Amniotic epithelial cell (primary cell): ENCODE measurements around the gene RALGAPA2.

Experiments
- DNase-seq: peaks from one replicate; pipeline ENCODE4 v3.0.0-alpha.2; 2010; ENCODE audit warnings: low read depth

The RALGAPA2 gene

DNA sequence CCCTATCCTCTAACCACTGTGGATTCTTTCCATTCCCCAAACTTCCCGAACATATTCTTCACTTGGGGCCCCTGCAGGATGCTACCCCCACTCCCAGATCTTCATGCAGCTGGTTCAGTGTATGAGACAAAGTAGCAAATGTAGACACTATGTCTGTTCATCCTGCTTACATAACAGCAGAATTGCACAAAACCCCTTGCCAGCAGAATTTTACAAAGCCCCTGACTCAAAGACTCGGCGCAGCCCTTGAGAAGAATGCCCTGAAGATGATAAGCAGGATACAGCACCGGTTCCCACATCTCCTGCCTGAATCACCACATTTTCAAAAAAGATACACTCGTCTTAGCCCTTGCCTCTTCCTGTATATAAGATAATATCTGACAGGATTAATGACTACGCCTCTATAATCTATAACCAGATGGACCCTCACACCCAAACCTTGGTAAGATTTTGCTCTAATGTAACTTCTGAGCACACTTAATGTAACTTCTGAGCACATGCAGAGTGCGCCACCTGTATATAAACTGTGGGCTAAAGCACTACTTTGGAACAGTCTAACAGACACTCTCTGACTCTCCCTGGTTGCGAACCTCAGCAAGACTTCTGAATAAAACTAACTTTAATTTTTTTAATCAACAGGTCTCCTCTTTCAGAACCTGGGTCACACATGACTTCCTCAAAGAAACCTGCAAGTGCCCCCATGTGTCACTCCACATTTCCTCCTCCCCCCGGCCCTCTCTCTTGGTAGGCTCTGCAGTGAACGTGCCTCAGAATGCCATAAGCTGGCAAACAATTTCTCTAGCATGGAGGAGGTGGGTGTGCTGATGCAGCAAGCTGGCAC is 28.7 kb downstream of the RALGAPA2 start:
- DNase-seq = peak; percentile 36

DNA sequence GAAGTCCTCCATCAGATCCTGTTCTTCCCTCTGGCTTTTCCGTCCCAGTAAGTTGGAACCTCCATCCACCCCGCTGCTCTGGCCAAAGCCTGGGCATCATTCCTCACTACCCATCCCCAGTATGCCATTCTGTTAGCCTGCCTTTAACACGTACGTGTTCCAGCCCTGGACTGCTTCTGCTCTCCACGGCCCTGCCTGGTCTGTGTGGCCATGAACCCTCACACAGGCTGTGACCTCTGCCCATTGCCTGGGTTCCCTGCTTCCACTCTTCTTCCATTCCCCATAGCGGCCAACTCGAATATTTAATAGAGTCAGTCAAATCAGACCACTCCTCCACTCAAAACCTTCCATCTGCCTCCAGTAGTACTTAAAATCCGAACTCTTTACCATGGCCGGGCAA is 29.4 kb downstream of the RALGAPA2 start:
- DNase-seq = no peak

DNA sequence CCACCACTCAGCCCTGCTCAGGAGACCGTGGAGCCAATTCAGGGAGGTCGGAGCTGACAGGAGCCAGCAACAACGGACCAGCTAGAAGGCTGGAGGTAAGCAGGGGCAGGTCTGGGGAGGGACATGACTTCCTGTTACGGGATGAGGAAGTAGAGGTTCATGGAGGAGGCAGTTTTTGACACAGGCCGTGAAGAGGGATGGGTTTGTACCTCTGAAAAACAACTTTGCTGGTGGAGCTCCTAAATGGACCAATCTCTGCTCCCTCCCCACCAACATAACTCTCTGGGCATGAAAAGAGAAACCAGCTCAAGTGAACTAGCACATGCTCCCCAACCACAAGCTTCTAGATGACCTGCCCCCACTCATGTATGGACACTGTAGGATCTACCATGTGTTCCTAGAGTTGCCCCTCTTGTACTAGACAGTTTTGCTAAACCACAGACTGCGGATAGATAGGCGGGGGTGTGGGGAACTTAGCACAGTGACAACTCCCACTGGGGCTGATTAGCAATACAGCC is 31.4 kb downstream of the RALGAPA2 start:
- no peak for DNase-seq

DNA sequence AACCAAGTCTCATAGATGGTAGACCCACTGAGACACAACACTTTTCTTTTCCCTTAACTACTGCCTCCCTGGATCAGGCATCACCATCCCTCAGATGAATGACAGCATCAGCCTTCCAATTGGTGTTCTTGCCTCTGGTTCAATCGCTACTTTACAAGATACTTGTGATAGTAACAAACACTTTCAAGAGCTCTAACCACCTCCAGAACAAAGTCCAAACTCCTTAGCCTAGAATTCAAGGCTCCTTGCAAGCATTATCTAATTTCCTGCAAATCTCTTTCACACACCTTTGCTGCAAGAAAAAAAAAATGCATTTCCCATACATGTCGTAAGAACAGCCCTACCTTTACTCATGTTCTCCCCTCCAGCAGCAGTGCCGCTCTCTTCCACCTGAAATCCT is 33.1 kb downstream of the RALGAPA2 start:
- DNase-seq = no peak

DNA sequence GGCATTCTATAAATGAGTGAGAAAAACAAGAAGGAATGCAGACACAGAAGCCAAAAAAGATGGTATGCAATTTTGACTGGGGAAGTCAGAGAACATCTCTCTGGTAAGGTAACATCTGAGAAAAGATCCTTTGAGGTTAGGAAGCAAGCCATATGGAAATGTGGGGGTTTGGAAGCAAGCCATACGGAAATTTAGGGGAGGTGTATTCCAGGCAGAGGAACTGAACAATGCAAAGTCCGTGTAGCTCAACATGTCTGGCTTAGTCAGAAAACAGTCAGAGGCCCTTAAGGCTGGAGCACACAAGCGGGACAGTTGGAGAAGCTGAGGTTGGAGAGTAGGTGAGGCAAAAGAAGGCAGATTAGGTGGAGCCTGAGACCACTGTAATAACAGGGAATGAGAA is 35.3 kb downstream of the RALGAPA2 start:
- DNase-seq = no peak

DNA sequence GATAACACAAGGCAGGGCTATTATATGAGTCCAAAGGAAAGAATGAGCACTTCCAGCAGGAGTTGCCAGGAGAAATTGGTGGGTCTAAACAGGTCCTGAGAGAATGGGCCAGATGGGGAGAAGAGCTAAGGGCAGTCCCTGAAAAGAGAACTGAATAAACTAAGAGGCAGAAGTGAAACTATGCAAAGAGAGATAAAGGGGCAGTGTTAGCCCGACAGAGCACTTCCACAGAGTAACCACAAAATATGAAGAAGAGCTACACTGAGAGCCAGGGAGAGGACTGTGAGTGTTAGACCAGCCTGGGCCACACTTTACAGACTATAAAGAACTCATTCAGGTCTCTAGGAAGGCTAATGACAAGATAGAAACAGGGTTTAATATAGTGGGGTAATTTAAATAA is 43.8 kb downstream of the RALGAPA2 start:
- DNase-seq = peak; percentile 22

DNA sequence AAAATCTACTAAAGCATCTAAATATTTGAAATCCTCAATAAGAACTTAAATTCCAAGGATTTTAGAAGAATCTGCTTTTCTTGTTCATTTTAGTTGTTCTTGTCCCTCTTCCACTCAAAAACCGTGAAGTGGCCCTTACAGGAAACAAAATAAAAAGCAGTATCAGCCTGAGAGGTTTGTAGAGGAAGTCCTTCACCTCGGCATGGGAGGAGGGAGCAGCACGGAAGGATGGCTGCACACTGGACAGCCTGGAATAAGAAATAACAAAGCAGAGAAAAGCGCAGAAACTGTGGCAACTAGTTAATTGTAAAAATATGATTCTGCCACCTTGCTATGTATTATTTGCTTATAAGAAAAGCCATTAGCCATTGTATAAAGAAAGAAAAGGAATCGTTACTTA is 46.1 kb downstream of the RALGAPA2 start:
- DNase-seq = no peak

DNA sequence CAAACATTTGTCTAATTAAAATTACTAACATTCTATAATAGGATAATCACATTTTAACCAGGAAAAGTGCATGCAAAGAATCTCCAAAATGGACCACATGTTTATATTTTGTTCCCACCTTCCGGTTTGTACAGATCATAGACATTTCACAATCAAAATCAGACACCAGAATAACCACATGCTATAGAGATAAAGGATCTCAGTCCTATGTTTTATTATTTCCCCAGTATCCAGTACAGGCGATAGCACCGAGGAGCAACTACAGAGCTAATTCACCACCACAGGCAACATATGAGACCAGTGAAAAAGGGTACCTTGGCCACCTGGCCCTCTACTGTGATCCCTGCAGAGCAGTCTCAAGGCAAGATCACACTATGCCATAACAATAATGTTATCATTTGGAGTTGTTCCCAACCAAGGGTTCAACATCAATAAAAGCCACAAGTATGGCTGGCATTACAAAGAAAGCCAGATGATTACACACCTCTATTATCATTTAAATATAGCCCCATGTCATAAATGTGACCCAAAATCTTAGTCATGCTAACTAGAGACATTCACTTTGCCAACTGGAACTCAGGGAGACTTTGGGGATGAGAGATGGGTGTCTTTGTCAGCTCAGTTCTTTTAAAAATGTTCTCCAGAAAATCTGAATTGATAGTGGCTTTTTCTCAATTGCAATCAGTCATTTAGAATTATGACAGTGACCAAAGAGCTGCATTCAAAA is 46.7 kb downstream of the RALGAPA2 start:
- DNase-seq = peak; percentile 37

DNA sequence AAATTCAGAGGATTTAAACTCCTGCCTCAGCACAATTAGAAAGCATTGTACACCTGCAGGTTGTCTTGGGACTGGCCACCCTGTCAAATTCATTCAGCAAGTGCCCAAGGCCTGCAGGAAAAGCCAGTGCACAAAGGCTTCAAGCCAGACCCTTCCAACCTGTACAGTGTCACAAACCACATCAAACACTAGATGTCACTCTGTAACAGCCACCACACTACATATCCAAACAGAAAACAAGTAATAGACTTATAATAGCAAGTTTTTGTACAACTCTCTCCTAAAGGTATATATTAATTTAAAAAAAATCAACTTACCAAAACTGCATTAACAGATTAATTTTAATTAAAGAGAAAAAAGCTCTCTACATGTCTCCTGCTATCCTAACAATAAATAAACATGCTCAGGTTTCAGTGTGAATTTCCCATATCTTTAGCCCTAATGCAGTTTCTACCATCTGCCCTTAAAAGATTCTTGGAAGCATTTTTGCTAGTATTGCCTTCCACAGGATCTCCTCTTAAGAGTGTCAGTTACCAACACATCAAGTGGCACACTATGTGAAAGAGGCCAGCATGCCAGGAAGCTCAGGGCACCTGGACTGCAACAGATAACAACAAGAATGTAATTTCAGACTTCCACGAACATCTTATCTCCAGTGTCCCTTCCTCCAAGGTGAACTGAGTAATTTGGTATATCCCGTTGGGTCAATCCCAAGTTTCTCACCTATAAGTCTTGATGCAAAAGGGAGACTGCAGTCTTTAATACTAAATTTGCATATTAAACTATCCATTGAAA is 47.5 kb downstream of the RALGAPA2 start:
- no peak for DNase-seq

DNA sequence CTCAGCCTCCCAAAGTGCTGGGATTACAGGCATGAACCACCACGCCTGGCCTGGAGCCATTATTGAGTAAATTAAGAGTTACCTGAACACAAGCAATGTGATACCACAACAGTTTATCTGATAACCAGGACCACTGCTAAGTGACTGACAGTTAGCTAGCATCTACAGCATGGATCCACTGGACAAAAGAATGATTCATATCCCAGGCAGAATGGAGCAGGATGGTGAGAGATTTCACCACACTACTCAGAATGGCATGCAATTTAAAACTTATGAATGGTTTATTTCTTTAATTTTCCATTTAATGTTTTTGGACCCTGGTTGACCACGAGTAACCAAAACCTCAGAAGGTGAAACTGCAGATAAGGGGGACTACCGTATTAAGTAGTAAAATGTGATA is 48.6 kb downstream of the RALGAPA2 start:
- peak; percentile 17 for DNase-seq

DNA sequence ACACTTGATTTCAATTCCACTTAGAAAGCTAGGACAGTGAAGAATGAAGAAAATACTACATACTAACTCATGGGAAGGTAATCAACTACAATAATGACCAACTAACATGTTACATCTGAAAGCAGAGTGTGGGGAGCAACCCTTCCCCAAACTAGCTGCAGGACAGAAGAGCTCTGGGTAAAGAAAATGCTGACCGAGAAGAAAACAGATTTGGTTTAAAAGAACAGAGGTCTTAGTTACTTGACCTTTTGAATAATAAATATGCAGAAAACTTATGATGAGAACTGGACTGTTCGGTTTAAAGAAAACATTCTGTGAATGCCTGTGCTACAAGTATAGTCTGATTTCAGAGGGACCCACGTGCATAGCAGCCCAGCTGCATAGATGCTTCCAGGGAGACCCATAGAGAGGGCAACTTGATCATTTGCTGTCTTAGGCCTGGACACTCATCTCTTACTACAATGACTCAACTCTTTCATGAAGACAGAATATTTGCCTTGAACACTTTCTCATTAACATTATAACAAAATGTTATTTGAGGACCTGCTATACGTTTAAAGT is 53.5 kb downstream of the RALGAPA2 start:
- DNase-seq = no peak

DNA sequence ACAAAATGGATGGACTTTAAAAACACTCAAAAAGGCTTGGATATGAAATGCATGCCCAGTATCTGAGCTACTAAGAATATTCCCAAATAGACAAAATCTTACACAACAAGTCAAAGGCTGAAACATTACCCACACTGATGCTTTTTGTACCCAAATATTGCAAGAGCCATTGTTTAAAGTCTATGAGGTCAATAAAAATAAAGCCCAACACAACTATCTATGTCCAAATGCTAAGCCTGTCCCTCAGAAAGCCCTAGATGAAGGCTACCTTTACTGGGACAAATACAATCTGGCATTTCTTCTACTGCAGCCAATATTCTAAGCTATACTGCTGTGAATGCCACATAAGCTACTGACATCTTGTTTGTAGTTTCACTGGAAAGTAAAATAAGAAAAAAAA is 54.3 kb downstream of the RALGAPA2 start:
- no peak for DNase-seq

DNA sequence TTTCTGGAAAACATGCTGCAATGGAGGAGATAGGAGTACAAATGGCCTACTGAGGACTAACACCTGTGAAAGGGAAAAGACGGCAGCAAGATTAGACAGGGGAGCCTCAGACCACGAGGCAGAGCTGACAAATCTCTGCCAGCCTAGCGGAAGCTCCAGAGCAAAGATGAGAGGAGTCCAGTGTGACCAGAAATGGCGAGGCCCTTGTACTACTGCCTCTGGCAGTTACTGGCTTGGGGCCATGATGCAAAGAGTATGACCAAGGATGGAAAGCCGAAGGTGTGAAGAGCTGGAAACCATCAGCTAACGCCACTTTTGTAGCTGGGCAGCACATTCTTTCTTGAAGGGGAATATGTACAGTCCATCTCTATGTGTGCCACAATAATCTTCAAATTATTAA is 55.4 kb downstream of the RALGAPA2 start:
- no peak for DNase-seq

DNA sequence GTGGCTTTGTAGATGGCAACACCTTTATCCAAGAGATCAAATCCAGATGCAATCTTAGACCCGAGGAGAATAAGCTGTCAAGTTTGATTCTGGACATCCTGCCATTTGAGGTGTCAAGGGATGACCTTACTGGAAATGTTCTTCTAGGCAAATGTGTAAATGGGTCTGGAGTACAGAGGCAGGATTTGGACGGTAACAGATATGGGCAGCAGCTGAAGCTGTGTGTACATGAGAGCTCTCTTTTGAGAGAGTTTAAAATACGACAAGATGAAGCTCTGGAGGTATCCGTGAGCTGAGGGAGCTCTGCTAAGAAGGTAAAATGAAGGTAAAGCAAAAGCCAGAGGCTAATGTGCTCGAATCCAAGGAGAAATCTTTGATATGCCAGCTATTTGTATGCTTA is 56.6 kb downstream of the RALGAPA2 start:
- no peak for DNase-seq

DNA sequence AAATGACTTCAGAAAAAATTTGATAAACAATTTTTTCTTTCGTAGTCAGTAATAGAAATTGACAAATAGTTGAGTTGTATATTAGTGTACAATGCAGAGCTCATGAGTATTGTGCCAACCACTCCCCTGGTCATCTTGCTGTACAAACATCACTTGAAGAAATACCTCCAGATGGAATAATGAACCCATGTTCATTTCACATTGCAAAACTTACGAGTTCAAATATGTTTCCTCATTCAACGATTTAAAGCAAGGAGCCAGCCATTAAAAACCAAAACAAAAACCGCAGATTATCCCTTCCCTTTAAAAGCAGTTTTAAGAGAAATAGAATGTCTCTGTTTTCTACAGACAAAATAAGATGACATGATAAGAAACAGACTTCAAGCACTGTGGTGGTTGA is 62.5 kb downstream of the RALGAPA2 start:
- DNase-seq = no peak

DNA sequence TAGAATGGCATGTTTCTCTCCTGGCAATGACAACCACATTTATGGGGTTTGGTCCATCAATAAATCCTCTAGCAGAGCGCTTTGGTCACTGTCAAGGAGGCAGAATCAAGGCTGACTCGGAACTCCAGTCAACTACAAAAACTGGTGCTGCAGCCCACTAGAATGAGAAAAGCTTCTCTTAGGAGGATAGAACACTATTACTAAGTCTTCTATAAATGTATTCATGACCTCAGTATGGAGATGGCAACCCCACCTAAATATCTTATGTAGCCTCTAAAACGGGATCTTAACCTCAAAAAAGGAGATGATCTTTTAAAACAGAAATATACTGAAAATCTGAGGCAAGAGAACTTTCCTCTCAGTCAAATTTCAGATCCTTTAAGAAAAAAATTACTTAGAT is 68.5 kb downstream of the RALGAPA2 start:
- DNase-seq = no peak

DNA sequence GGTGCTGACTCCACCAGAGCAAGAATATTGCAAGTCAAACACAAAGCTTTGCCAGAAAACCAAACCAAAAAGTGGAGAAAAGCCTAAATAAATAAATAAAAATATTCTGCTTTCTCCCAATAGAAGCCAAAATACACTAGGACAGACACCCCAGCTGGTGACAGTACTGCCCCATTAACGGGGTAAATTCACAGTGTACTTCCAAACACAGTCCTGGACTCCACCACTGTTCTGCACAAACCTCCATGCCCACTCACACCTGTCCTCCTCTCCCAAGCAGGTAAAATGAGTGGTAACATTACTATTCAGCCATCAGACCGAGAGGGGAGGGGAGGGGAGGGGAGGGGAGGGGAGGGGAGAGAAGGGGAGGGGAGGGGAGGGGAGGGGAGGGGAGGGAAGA is 70.7 kb downstream of the RALGAPA2 start:
- no peak for DNase-seq

DNA sequence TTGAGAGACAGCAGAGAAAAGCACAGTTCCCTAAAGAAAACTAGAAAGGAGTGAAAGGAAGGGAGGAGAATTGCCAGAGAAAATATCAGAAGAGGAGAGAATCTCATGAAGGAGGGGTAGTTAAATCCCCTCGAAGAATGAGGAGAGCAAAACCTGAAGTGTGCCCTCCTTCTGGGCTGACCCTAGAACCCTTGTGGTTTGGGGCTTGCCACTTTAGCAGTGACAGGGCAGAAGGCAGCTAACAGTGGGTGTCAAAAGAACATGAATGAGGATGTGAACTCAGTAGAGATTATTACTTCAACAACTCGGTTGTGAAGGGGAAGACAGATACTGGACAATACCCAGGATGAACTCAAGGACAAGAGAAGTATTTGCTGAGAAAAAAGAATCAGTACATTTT is 73.6 kb downstream of the RALGAPA2 start:
- no peak for DNase-seq

DNA sequence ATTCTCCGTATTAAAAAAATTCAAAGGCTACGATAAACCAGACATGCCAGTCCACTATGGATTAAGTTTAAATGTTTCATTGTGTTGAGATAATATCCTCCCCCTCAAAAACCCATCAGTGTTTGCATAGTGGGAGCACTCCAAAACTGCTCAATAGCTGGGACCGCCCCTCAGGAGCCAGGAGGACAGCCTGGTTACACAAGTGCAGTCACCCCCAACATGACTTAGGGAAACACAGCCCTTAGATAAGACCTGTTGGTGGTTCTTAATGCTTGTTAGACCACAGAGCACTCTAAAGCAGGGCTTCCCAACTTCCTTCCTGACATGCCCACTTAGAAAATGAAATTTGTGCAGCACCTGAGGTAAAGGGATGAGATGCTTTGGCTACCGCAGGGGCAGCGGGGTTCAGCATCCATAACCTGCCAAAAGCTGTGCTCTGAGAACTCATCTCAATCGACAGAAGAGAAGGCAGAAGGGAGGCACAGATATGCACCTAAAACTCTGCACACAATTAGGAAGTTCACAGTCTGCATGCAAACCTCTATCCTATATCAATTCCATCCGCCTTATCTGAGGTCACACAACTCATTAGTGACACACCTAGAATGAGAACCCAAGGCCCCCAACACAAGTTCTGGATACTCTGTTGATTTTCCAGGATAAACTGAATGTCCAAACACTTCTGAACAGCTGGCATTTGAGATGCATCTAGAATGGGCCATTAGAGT is 74.3 kb downstream of the RALGAPA2 start:
- DNase-seq = no peak

DNA sequence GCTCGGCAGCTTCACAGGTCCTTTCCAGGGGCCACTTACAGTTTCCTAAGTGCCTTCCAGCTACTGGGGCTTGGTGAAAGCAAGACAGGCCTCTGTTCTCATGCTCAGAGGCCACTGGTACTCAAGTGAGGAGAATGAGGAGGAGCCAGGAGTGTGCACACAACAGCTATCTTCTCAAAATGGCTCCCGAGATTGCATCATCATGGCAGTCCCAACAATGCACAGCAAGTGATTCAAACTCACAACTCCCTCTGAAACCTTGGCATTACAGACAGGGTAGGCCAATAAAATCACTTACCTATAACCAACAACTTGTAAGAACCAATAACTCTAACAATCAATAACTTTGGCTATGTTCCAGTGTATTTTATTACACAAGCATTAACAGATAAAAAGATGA is 77.4 kb downstream of the RALGAPA2 start:
- DNase-seq = peak; percentile 1

DNA sequence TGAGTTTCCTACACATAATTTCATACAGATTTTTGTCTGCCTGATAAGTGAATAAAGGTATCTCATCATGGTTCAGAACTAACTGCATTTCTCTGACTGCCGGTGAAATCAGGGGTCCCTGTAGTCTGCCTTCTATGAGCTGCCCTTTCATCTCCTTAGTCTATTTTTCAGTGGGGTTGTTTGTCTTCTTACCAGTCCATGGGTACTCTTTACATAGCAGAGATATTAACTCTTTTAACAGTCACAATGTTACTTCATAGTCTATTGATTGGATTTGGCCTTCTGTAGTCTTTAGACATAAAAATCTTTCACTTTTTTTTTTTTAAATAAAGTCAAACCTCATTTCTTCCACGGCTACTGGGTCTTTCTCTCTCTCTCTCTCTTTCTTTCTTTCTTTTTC is 79.8 kb downstream of the RALGAPA2 start:
- no peak for DNase-seq

DNA sequence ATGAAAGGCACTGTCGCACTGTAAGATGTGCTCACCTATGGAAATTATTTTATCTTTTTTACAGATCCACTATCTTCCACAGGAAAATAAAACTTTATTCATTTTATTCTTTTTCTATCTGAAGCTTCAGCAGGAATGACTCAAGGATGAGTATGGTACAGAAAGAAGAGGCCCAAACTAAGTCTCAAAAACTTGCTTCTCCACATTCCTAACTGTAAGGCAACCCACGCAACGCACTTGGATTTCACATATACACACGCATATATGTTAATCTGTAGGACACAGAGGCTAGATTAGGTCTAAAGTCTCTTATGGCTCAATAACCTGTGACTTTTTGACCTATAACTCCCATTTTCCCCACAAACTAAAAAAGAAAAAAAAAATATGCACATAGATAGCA is 81.9 kb downstream of the RALGAPA2 start:
- no peak for DNase-seq
